CD4-positive, alpha-beta T cell (primary cell): ENCODE measurements around the gene NKD1. TPM values are rescaled to one million over a fixed set of nuclear protein-coding genes. Genes with fewer than 3 reads are reported as not detected.
A peak's percentile ranks its signal among the peaks of the same experiment; 100 is the strongest.

Experiments used
- ATAC-seq: fragments of 200-7000 bp; cut with Tn5 transposase; one replicate; pipeline ENCODE4 v1.10.0; 2022; ENCODE audit warnings: mild to moderate bottlenecking; ENCODE audit not compliant: poor library complexity
- CTCF ChIA-PET: fragments of 350-600 bp; sonication (Branson Sonifier 250); formaldehyde crosslinking; loops from one replicate; lab custom pipeline; 2021; ENCODE audit warnings: antibody characterized with exemption, inconsistent platforms; lab: Charles Lee
- POLR2A ChIA-PET: fragments of 350-600 bp; sonication (Branson Sonifier 250); formaldehyde crosslinking; loops from one replicate; lab custom pipeline; 2021; ENCODE audit warnings: antibody characterized with exemption, inconsistent platforms; lab: Charles Lee
- DNase-seq, 14 experiments: peaks; one replicate each; pipeline ENCODE4 v3.0.0-alpha.2; 2013 to 2020; ENCODE audit warnings: mixed read lengths in 2 of 14
- H3K27ac ChIP-seq, 2 donors: one replicate each; pipeline versions ENCODE4 v1.5.1 to v1.7.0; 2013; ENCODE audit warnings: low read length in 2 of 2, low read depth in 1 of 2, mild to moderate bottlenecking in 1 of 2
- H3K27me3 ChIP-seq, 2 experiments: 1 replicate in 1 of 2; 2 replicates in 1 of 2; pipeline versions ENCODE4 v1.6.1 to v1.7.0; 2013; ENCODE audit warnings: low read length in 2 of 2, control low read depth in 1 of 2, mild to moderate bottlenecking in 1 of 2, moderate library complexity in 1 of 2; ENCODE audit not compliant: insufficient read depth in 2 of 2, control insufficient read depth in 1 of 2
- H3K36me3 ChIP-seq: one replicate; pipeline ENCODE4 v1.6.1; 2013; ENCODE audit warnings: low read length, control low read depth; ENCODE audit not compliant: insufficient read depth
- H3K4me1 ChIP-seq: one replicate; pipeline ENCODE4 v1.6.1; 2013; ENCODE audit warnings: low read length, control low read depth; ENCODE audit not compliant: insufficient read depth
- H3K4me3 ChIP-seq: one replicate; pipeline ENCODE4 v1.5.1; 2013; ENCODE audit warnings: mild to moderate bottlenecking, low read length, moderate library complexity
- H3K9me3 ChIP-seq, 2 experiments: 1 replicate in 1 of 2; 2 replicates in 1 of 2; pipeline versions ENCODE4 v1.6.1 to v1.7.0; 2013; ENCODE audit warnings: low read length in 2 of 2, mild to moderate bottlenecking in 2 of 2, control low read depth in 1 of 2, moderate library complexity in 1 of 2; ENCODE audit not compliant: control insufficient read depth in 1 of 2, insufficient read depth in 1 of 2
- H3K27ac Mint-ChIP-seq: one replicate; pipeline ENCODE4 v1.8.0; 2020; ENCODE audit warnings: mixed read lengths
- H3K27me3 Mint-ChIP-seq: one replicate; pipeline ENCODE4 v1.8.0; 2021; ENCODE audit warnings: mixed read lengths
- H3K36me3 Mint-ChIP-seq: one replicate; pipeline ENCODE4 v1.8.0; 2021; ENCODE audit warnings: low read depth, mixed read lengths
- H3K4me1 Mint-ChIP-seq: one replicate; pipeline ENCODE4 v1.8.0; 2021; ENCODE audit warnings: low read depth, mixed read lengths
- H3K4me3 Mint-ChIP-seq: one replicate; pipeline ENCODE4 v1.8.0; 2020; ENCODE audit warnings: mild to moderate bottlenecking, mixed read lengths
- H3K9me3 Mint-ChIP-seq: one replicate; pipeline ENCODE4 v1.8.0; 2020; ENCODE audit warnings: mixed read lengths
- intact Hi-C, 2 experiments: fragments of 100-400 bp; cut with DNase I in 1 of 2; cut with micrococcal nuclease in 1 of 2; formaldehyde crosslinking; loops; one replicate each; pipeline versions ENCODE4 v1.15.1 to v1.9.0; 2023 to 2025; cut with DNase I, micrococcal nuclease
- total RNA-seq, 174 experiments: library from RNA in 2 of 174; stranded (reverse) in 2 of 174; gene quantifications; one replicate each; pipeline ENCODE4 v1.2.3 and lab custom pipeline; 2021 to 2026
- TF ChIP-seq, protein P1 (sequence below): fragments of 200-600 bp; IDR thresholded peaks from one replicate; pipeline ENCODE4 v1.8.0; 2022; ENCODE audit warnings: antibody characterized with exemption, mild to moderate bottlenecking

The NKD1 gene
- total RNA-seq, 2 experiments from 2014 or later = 6.1 to 9.8 TPM

DNA sequence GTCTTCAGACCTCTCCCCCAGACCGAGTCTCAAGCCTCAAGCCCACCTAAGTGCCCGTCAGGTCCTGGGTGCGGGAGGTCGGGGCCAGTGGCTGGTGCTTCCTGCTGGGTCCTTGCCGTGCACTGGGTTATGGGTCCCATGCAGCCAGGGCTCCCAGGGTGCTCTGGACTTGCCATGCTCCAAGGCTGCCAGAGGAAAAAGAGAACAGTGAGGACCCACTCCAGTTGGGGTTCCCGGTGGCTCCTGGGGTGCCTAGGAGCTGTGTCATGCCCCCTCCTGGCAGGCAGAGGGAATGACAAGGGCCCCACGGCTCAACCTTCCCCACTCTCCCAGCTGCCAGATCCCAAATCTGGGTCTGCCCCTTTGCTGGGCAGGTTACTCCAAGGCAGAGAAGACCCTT lies 129.2 kb downstream of the NKD1 start:
- intact Hi-C loops = no loop called here
- Mint-ChIP-seq H3K4me1 (peaks cover 61% of the 10 kb centered on the region), H3K4me3 (peak overlapping the region; percentile 97), H3K27me3 (no peaks in the 10 kb centered on the region), H3K27ac (peak overlapping the region; percentile 84), H3K9me3 (peaks cover 2% of the 10 kb centered on the region), H3K36me3 (peaks cover 86% of the 10 kb centered on the region)
- Histone ChIP-seq H3K36me3 (peaks cover 71% of the 10 kb centered on the region), H3K4me3 (no peak overlapping the region), H3K27me3 (no peaks in the 10 kb centered on the region), H3K9me3 (peaks cover 10 to 22% of the 10 kb centered on the region in 2 experiments), H3K4me1 (peaks cover 63% of the 10 kb centered on the region), H3K27ac (peak overlapping the region; percentile 42 to 92)
- TF ChIP-seq, protein P1, sequence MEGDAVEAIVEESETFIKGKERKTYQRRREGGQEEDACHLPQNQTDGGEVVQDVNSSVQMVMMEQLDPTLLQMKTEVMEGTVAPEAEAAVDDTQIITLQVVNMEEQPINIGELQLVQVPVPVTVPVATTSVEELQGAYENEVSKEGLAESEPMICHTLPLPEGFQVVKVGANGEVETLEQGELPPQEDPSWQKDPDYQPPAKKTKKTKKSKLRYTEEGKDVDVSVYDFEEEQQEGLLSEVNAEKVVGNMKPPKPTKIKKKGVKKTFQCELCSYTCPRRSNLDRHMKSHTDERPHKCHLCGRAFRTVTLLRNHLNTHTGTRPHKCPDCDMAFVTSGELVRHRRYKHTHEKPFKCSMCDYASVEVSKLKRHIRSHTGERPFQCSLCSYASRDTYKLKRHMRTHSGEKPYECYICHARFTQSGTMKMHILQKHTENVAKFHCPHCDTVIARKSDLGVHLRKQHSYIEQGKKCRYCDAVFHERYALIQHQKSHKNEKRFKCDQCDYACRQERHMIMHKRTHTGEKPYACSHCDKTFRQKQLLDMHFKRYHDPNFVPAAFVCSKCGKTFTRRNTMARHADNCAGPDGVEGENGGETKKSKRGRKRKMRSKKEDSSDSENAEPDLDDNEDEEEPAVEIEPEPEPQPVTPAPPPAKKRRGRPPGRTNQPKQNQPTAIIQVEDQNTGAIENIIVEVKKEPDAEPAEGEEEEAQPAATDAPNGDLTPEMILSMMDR = peak; percentile 57
- ChIA-PET POLR2A (interaction anchor here (9.3 to 13.0 kb wide), 2 partner anchors 9 to 67 kb away, joined by 167 to 174 read pairs; partner anchors contain the start of gene CYLD), CTCF (interaction anchor here (1.1 to 6.0 kb wide), 4 partner anchors 11 to 350 kb away, joined by 3 to 53 read pairs (median 6); no protein-coding TSS in a partner anchor)
- ATAC-seq = no peak
- peak in 3 of 14 experiments; percentile 32 to 52 (median 52) for DNase-seq

DNA sequence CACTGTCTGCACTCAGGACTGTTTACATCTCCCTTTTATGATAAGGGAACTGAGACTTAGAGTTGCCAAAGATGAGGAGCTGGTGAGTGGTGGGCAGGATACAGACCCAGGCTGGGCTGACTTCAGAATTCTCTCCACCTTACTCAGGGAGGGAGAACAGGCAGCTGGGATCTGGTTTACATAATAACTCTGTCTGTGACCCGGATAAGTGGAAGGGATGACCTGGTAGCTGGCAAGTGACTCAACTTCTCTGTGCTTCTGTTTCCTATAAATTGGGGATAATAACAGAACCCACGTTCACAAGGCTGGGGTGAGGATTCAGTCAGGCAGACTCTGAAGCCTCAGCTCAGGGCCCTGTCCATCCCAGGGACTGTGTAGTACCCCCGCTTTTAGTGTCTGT lies 130.3 kb downstream of the NKD1 start:
- Mint-ChIP-seq H3K27ac (peak overlapping the region; percentile 84), H3K4me1 (peaks cover 73% of the 10 kb centered on the region), H3K36me3 (peaks cover 75% of the 10 kb centered on the region), H3K9me3 (peaks cover 2% of the 10 kb centered on the region), H3K4me3 (peak overlapping the region; percentile 97), H3K27me3 (no peaks in the 10 kb centered on the region)
- no peak for DNase-seq
- ATAC-seq = no peak
- Histone ChIP-seq H3K9me3 (peaks cover 0 to 11% of the 10 kb centered on the region in 2 experiments), H3K4me3 (peak overlapping the region; percentile 96), H3K36me3 (peaks cover 60% of the 10 kb centered on the region), H3K4me1 (peaks cover 73% of the 10 kb centered on the region), H3K27ac (peak overlapping the region; percentile 87 to 92), H3K27me3 (no peaks in the 10 kb centered on the region)
- TF ChIP-seq, protein P1 = no peak
- ChIA-PET POLR2A (interaction anchor here (0.8 to 13.0 kb wide), 4 partner anchors 10 to 128 kb away, joined by 4 to 174 read pairs (median 86); partner anchors contain the start of gene CYLD), CTCF (interaction anchor here (0.7 to 6.0 kb wide), 6 partner anchors 12 to 398 kb away, joined by 3 to 53 read pairs (median 5); no protein-coding TSS in a partner anchor)
- intact Hi-C loops = no loop called here

DNA sequence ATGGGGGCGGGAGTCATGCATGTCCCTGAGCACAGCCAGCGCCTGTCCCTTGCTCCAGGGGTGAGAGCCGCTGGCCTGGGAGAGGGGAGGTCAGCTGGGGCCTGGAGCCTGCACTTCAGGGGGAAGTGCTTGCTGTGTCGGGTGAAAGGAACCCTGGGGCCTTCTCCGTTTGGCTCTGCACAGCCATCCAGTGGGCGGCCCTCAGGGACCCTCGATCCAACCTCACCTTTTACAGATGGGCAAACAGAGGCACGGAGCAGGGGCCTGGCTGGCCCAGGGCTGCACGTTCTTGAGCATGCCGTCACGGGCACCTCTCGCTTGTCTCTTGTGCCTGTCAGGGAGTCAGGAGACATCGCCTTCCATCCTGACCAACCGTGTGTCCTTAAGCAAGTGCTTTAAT lies 131.1 kb downstream of the NKD1 start:
- Histone ChIP-seq H3K27me3 (no peaks in the 10 kb centered on the region), H3K4me1 (peaks cover 80% of the 10 kb centered on the region), H3K4me3 (peak overlapping the region; percentile 96), H3K9me3 (peaks cover 0 to 3% of the 10 kb centered on the region in 2 experiments), H3K36me3 (peaks cover 53% of the 10 kb centered on the region), H3K27ac (peak overlapping the region; percentile 87 to 92)
- Mint-ChIP-seq H3K4me3 (peak overlapping the region; percentile 97), H3K9me3 (no peaks in the 10 kb centered on the region), H3K4me1 (peaks cover 80% of the 10 kb centered on the region), H3K36me3 (peaks cover 68% of the 10 kb centered on the region), H3K27me3 (no peaks in the 10 kb centered on the region), H3K27ac (peak overlapping the region; percentile 84)
- TF ChIP-seq, protein P1 = no peak
- ChIA-PET POLR2A (interaction anchor here (1.1 to 13.0 kb wide), 3 partner anchors 11 to 105 kb away, joined by 4 to 174 read pairs (median 167); partner anchors contain the start of gene CYLD), CTCF (interaction anchor here (2.6 to 6.0 kb wide), 2 partner anchors 13 to 126 kb away, joined by 16 to 53 read pairs; no protein-coding TSS in a partner anchor)
- ATAC-seq (no peak), DNase-seq (no peak)
- intact Hi-C loops = no loop called here
